HG03558 (cell line): ENCODE data around the gene NDC1.
"Not testable (repeated sequence)": the region's sequence is repeated elsewhere in the genome, so short reads cannot be mapped to it uniquely, and the experiment has no call there.

Experiments used
- ATAC-seq: cut with Tn5 transposase; IDR thresholded peaks from one replicate; pipeline ENCODE4 v1.9.1; 2021; ENCODE audit warnings: moderate number of reproducible peaks; ENCODE audit not compliant: unreplicated experiment; ENCODE audit errors: extremely low read depth

The NDC1 gene

DNA sequence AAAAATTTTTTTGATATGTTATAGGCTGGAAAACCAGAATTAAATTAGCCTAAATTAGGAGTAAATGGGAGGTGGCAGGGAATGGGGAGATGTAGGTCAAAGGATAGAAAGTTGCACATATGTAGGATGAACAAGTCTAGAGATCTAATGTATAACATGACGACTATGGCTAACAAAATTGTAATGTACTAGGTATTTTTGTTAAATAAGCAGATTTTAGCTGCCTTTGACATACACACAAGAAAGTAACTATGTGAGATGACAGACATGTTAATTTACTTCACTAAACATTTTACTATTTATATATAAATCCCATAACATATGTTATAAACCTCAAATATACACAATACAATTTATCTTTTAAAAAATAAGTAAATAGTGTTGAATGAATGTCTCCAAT is 68.9 kb downstream of the NDC1 start:
- ATAC-seq = no peak

- ATAC-seq = no peak
These were observed 71.2 kb downstream of the NDC1 start for GRCh38 chr1:53766831-53767405.

GRCh38 chr1:53766194-53766742 is 71.8 kb downstream of the NDC1 start:
- no peak for ATAC-seq

- no peak for ATAC-seq
These were observed 72.4 kb downstream of the NDC1 start for GRCh38 chr1:53765657-53766056.

- no peak for ATAC-seq
These were observed 74.2 kb downstream of the NDC1 start for GRCh38 chr1:53763911-53764310.

DNA sequence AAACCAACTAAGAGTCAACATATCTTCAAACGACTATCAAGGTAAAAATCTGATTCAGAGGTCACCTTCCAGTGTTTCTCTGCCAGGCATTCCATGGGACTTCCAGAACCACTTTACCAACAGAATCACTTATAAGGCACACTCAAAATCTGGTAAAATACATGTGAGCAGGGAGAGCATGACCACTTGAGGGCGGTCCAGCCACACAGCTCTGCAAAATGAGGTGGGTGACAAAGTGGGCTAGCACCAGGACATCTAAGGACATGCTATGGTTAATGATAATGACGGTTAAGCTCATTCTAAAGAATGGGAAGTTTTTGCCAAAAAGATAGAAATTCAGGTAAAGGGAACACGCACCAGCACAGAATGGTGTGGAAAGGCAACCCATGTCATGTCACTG is 74.6 kb downstream of the NDC1 start:
- ATAC-seq = no peak

DNA sequence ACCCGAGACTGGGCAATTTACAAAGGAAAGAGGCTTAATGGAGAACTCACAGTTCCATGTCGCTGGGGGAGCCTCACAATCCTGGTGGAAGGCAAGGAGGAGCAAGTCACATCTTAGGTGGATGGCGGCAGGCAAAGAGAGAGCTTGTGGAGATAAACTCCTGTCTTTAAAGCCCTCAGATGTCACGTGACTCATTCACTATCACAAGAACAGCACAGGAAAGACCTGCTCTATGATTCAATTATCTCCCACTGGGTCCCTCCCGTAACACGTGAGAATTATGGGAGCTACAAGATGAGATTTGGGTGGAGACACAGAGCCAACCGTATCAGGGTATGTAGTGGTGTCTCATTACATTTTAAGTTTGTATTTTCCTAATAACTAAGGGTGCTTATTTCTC is 77.6 kb downstream of the NDC1 start:
- not testable (repeated sequence) for ATAC-seq

DNA sequence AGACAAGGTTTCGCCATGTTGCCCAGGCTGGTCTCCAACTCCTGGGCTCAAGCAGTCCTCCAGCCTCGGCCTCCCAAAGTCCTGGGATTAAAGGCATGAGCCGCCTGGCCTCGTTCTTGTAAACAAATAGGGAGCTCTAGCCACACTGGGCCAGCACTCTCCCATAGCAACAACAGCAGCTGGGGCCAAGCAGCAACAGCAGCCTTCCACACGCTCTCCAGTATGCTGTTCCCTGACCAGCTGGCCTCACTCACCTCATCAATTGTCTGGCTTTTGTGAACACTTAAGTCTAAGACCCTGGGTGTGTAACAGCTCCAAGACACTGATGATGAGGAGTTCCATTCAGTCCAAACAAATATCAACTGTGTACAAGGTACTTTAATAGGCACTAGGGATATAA is 82.2 kb downstream of the NDC1 start:
- ATAC-seq = no peak

DNA sequence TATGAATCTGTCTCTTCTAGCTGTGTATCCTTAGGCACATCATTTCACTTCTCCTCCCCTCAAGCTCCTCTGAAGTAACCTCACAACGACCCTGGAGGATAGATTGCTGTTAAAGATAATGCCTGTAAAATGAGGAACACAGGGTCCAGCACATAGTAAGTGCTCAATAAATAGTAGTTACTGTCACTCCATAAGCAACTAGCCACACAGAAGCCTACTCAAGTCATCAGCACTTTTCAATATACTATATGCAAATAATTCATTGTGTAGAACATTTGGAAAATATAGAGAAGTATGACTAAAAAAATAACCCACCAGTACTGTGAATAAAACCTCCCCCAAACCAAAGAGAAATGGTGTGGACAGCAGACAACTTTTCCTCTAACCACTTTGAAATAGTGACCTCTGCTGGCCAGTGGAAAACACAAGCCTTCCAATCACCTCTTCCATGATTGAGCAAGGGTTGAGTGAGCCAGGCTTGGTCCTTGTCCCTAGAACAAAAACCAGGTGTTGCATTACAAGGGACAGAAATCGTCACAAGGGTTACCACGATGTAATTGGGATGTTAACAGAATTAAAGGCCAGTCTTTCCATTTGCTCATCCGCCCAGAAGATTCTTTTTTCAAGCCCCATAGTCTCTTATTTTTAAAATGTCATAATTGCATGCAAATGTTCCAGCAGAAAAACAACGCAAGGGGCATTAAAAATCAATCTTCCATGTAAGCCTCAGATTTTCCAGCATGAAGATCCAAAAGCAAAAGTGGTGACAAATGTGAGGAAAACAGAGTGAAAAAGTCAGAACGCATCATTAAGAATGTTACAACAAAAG is 83.4 kb downstream of the NDC1 start:
- no peak for ATAC-seq

GRCh38 chr1:53752281-53752680 is 85.8 kb downstream of the NDC1 start:
- no peak for ATAC-seq

GRCh38 chr1:53747841-53748240 is 90.3 kb downstream of the NDC1 start:
- ATAC-seq = no peak

GRCh38 chr1:53740621-53741105 is 97.4 kb downstream of the NDC1 start:
- ATAC-seq = no peak

DNA sequence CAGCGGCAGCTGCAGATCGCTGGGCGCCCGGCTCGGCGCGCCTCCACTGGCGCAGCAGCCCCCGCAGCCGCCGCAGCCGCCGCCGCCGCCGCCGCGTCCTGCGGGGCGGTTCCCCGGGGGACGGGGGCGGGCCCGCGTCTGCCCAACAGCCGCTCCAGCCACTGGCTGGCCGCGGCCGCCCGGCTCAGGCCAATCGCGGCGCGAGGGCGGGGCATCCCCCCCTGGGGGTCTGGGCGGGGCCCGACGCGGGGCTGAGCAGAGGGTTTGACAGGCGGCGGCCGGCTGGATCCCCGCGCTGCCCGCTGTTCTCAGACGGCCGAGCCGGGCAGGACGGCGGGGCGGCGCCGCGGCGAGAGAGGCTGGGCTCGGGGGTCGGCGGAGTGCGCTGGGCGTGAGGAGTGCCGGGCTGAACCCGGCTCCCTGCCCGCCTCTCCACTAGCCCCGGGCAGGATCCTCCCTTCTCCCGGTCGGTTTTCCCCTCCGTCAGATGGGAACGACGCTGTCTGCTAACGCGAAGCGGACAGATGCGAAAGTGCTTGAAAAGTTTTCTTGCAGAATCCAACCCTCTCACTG is 98.9 kb downstream of the NDC1 start, which contains the start of gene GLIS1:
TSS of gene GLIS1 (minus strand) at position 56 of the 573 bp plus-strand sequence. CDS start 1,100 bp downstream, outside the sequence.
- peak; percentile 79 for ATAC-seq

- ATAC-seq = no peak
These were observed 99.6 kb downstream of the NDC1 start for GRCh38 chr1:53738205-53739108.

DNA sequence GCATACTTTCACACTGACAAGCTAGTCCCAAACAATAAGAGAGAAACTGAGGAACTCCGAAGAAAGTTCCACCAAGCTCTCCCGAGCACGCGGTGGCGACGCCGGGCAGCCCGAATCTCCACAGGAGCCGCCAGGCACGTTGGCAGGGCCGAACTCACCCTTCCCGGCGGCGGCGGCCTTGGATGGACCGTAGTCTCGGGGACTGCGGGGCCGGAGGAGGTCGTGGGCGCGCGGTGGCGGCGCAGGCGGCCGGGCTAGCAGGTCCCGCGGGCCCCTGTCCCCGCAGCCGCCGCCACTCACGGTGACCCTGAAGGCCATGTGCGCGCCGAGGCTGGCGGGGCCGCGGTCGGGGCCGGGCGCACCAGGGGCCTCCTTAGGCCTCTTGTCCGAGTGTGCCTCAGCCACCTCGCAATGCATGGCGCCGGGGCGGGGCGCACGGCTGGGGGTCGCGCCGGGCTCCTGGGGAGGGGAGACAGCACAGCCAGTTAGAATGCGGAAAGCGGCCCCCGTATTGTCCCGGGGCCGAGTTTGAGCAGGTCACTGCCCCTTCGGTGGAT is 100.4 kb downstream of the NDC1 start:
- ATAC-seq = no peak

DNA sequence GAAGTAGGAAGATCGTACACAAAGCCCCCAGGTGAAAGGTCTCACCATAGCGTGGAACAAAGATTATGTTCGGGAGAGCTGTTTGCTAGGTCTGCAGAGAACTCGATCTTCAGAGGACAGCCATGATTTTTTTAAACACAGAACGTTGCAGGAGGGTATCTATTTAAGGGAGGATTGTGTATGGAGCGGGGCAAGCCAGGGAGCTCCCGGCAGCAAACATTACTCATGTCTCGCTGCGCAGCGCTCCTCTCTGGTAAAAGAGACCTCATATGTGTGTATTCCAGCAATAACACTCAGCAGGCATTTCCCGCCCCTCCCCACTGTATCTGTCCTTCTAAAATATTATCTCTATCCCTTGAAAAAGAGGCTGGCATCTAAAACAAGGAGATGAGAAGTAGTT is 101.8 kb downstream of the NDC1 start:
- ATAC-seq = no peak

DNA sequence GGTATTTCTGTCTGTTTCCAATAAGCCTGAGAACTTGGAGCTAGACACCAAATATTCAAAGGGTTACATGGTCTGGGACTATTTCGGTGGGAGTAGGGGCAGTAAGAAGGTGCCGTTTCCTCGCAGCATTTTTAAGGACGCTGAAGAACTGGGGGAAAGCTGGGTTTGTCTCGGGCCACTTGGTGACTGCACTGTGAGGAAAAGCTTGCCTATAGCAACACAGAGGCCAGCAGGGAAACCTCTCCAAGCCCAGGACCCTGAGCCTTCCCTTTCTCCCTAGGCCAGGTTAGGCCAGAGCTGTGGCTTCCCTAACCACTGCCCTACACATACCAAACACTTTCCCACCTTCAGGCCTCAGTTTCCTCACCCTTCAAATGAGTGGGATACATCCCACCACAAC is 102.4 kb downstream of the NDC1 start:
- no peak for ATAC-seq

GRCh38 chr1:53735261-53735660 is 102.8 kb downstream of the NDC1 start:
- ATAC-seq = no peak

GRCh38 chr1:53734650-53735211 is 103.4 kb downstream of the NDC1 start:
- no peak for ATAC-seq
